Measurements from ENCODE around the gene HOXA13. TPM values are rescaled to one million over a fixed set of nuclear protein-coding genes. Genes with fewer than 3 reads are reported as not detected.

HOXA13 gene
- total RNA-seq, 2 experiments from 2014 or later: 0.32 to 0.54 TPM

DNA sequence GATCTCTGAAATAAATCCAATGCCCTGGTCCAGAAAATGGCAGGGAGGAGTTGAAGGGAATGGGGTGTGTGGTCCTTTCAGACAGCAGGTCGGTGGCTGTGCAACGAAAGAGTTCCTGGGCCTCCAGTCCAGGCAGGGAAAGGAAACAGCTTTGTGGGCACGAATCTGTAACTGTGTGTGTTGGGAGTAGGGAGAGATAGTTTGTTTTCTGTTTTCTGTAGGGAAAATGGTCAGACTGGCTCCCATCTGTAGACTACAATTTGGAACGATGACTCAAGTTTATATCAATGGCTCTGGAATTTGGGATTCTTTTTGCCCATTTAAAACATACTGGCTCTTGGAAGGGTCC is 32.0 kb downstream of the HOXA13 start:
- Histone ChIP-seq H3K9me3 (ENCODE audit: low read length) (no peaks in the 10 kb centered on the region), H3K4me2 (ENCODE audit: low read length) (no peak overlapping the region), H4K20me1 (ENCODE audit: insufficient read depth, low read length) (no peaks in the 10 kb centered on the region), H3K9me2 (ENCODE audit: insufficient read depth, low read length) (no peaks in the 10 kb centered on the region), H2AFZ (ENCODE audit: low read length) (no peak overlapping the region), H3K27ac (ENCODE audit: low read depth, low read length, poor library complexity, severe bottlenecking) (no peak overlapping the region), H3K36me3 (ENCODE audit: insufficient read depth, low read length) (no peaks in the 10 kb centered on the region), H3K79me2 (ENCODE audit: insufficient read depth, low read depth, low read length) (no peaks in the 10 kb centered on the region), H3K4me3 (ENCODE audit: low read depth, low read length, poor library complexity, severe bottlenecking) (no peak overlapping the region), H3K4me1 (ENCODE audit: insufficient read depth, low read length, poor library complexity, severe bottlenecking) (no peaks in the 10 kb centered on the region)
- no peak for DNase-seq (ENCODE audit: low spot score)
- ChIA-PET CTCF (ENCODE audit: unreplicated experiment) (no interaction called here), POLR2A (no interaction called here)
- TF ChIP-seq CTCF (conservative IDR thresholded peaks at IDR 0.05; ENCODE audit: low read length) (no peak), EZH2phosphoT487 (IDR thresholded peaks at IDR 0.05; ENCODE audit: borderline replicate concordance, low read depth, low read length) (no peak)
- intact Hi-C loops (cut with micrococcal nuclease; ENCODE audit: unreplicated experiment): no loop called here
- no TSS peak for BruUV-seq (replicated peaks)

DNA sequence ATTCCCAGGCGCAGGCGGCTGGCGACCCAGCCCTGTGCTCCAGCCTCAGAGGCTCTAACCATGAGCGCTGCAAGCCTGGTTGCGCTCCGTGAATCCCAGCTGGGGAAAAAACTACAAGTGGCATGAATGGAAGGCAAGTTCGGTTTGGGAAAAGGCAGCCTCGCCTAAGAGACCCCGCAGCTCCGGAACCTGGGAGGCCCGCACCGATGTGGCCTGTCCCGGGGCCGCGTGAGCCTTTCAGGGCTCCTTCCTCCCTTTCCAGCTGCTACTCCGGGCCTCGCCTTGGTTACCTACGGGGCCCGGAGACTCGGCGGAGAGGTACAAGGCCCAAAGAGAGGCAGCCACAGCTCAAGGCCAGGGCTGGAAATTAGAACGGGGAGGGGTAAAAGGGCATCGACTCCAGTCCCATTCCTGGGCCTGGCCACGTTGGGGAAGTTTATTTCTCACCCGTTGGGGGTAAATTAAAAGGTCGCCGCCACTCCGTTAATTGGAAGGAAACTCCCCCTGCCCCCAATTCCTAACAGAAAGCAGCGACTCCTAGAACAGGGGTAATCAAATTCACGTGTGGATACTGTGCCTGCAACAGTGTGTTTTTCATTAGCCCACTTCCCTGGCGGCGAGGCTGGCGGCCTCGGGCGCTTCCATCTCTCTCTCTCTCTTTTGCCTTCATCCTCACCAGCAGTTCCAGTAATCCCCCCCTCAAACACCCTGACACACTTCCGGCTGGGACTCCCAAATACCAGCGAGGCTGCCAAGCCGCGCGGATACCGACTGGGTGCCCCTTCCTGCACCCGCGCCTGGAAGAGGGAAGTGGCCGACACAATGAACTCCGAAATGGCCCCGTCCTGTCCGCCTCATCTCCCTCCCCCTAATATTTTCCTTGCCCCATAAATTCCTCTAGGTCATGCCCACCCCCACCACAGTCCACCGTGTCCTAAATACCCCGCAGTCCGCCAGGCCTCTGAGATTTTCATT is 33.1 kb downstream of the HOXA13 start:
- TF ChIP-seq EZH2phosphoT487 (IDR thresholded peaks at IDR 0.05; ENCODE audit: borderline replicate concordance, low read depth, low read length) (no peak), CTCF (conservative IDR thresholded peaks at IDR 0.05; ENCODE audit: low read length) (no peak)
- no peaks in the 10 kb centered on the region for H3K36me3 ChIP-seq (ENCODE audit: insufficient read depth, low read length)
- no peaks in the 10 kb centered on the region for H3K9me2 ChIP-seq (ENCODE audit: insufficient read depth, low read length)
- POLR2A ChIA-PET: no interaction called here
- H3K79me2 ChIP-seq (ENCODE audit: insufficient read depth, low read depth, low read length): no peaks in the 10 kb centered on the region
- no peak overlapping the region for H3K4me2 ChIP-seq (ENCODE audit: low read length)
- H3K4me1 ChIP-seq (ENCODE audit: insufficient read depth, low read length, poor library complexity, severe bottlenecking): no peaks in the 10 kb centered on the region
- CTCF ChIA-PET (ENCODE audit: unreplicated experiment): no interaction called here
- intact Hi-C loops (cut with micrococcal nuclease; ENCODE audit: unreplicated experiment): no loop called here
- no peak overlapping the region for H3K4me3 ChIP-seq (ENCODE audit: low read depth, low read length, poor library complexity, severe bottlenecking)
- no peak overlapping the region for H2AFZ ChIP-seq (ENCODE audit: low read length)
- no peak overlapping the region for H3K27ac ChIP-seq (ENCODE audit: low read depth, low read length, poor library complexity, severe bottlenecking)
- no peaks in the 10 kb centered on the region for H3K9me3 ChIP-seq (ENCODE audit: low read length)
- BruUV-seq (replicated peaks): no TSS peak
- DNase-seq (ENCODE audit: low spot score): no peak
- H4K20me1 ChIP-seq (ENCODE audit: insufficient read depth, low read length): no peaks in the 10 kb centered on the region

DNA sequence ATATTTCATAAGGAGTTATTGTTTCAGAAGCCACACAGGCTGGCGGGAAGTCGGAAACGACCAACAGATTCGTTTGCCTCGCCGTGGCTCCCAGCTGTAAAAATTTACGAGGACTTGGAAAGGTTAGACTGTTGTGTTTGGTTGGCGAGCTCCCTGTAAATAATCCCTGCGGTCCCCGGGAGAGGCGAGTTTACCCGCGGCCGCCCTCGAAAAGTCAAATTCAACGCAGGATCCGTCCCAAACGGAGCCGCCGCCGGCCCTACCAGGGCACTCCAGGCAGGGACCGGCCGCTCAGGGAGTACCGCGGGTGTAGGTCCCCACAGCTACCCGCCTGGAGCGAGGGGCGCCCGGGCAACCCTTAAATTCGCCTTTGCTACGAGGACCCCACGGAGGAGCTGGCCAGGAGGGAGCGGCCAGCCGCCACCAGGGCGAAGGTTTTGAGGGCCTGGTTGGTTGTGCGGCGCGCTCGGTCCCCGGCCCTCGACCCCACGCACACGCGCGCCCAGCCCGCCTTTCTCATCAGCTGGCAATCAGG is 33.8 kb downstream of the HOXA13 start:
- no peaks in the 10 kb centered on the region for H3K9me3 ChIP-seq (ENCODE audit: low read length)
- no peaks in the 10 kb centered on the region for H4K20me1 ChIP-seq (ENCODE audit: insufficient read depth, low read length)
- H3K79me2 ChIP-seq (ENCODE audit: insufficient read depth, low read depth, low read length): no peaks in the 10 kb centered on the region
- POLR2A ChIA-PET: no interaction called here
- H3K4me3 ChIP-seq (ENCODE audit: low read depth, low read length, poor library complexity, severe bottlenecking): no peak overlapping the region
- H3K4me2 ChIP-seq (ENCODE audit: low read length): no peak overlapping the region
- intact Hi-C loops (cut with micrococcal nuclease; ENCODE audit: unreplicated experiment): no loop called here
- no peaks in the 10 kb centered on the region for H3K4me1 ChIP-seq (ENCODE audit: insufficient read depth, low read length, poor library complexity, severe bottlenecking)
- TF ChIP-seq EZH2phosphoT487 (IDR thresholded peaks at IDR 0.05; ENCODE audit: borderline replicate concordance, low read depth, low read length) (no peak), CTCF (conservative IDR thresholded peaks at IDR 0.05; ENCODE audit: low read length) (no peak)
- CTCF ChIA-PET (ENCODE audit: unreplicated experiment): no interaction called here
- H3K9me2 ChIP-seq (ENCODE audit: insufficient read depth, low read length): no peaks in the 10 kb centered on the region
- no peak overlapping the region for H2AFZ ChIP-seq (ENCODE audit: low read length)
- H3K36me3 ChIP-seq (ENCODE audit: insufficient read depth, low read length): no peaks in the 10 kb centered on the region
- DNase-seq (ENCODE audit: low spot score): no peak
- no TSS peak for BruUV-seq (replicated peaks)
- H3K27ac ChIP-seq (ENCODE audit: low read depth, low read length, poor library complexity, severe bottlenecking): no peak overlapping the region

Measured in OCI-LY7 (cell line).